Measurements from ENCODE around the gene PYGB.
"Not testable (repeated sequence)": the region's sequence is repeated elsewhere in the genome, so short reads cannot be mapped to it uniquely, and the experiment has no call there.

PYGB gene

DNA sequence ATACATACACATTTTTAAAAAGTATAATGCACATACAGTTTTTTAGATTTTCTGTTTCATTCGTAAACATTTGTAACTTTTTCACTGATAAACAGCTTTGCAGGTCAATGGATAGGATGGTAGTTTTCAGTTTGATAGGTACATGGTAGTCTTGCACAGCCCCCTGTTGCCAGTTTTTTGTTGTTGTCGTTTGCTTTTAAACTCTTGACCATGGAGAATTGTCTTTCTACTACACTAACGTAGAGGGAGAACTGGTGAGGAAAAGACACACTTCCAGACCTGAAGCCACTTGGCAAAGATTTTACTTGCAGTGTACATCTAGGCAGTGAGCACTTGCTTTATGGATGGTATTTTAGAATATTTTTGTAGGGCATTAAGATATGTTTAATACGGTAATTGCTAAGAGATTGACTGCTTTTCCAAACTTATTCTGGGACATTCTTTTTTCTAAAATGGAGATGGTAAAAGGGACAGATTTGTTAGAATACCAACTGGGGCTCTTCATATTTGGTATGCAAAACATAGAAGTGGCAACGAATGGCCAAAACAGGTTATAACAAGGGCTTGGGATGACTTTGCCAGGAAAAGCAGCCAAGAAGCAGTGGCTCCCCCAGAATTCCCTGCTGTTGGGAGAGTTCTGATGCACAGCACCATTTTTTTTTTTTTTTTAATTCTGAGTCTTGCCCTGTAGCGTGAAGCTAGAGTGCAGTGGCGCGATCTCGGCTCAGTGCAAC, 1.5 kb downstream of the PYGB start:
- no peak for DNase-seq (ENCODE audit: low read depth, low spot score)

DNA sequence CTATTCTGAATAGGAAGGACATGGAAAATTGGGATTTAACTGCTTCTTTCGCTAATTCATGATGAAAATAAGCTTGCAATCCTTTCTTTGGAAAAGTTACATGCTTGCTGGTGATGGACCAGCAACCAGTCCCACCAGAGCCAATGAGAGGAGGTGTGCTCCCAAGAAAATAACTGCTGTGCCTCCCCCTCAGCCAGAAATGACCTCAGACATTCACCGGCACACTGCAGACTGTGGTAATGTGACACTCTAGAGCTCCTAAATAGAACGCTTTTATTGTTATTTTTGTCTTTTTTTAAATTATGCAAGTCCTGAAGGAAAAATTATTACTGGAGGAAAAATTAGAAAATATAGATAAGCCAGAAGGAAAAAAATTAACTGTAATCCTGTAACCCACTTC, 2.6 kb downstream of the PYGB start:
- DNase-seq (ENCODE audit: low read depth, low spot score) = no peak

DNA sequence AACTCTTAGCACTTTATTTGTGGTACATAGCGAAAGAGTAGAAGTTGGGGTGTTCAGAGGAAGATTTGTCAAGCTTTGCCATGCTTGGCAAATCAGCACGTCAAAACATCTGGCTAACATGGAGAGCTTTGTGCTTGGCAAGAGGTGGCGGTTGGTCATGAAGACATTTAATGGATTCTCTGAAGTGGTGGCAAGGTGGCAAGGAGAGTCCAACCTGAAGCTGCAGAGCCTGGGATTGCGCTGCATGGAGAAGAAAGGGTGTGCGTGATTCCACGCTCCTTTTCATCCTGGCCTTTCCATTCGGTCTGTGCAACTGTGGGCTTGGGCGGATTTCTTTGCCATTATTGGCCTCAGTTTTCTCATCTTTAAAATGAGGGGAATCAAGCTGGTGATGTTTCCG, 3.1 kb downstream of the PYGB start:
- no peak for DNase-seq (ENCODE audit: low read depth, low spot score)

DNA sequence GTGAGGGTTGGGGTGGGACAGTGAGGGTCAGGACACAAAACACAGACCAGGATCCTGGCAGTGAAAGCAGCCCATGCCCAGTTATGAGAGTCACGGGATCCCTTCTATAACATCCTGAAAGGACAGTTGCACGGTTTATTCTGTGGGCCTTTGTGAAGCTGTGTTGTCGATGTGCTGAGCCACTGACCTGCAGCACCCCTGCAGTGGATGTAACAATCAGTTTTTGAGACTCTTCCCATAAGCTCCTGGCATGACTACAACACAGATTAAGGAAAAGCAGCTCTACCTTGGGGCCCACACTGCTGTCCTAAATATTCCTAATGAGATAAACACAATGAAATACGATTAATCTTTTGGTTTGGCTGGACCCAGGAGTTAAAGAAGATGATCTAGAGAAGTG, 3.7 kb downstream of the PYGB start:
- DNase-seq (ENCODE audit: low read depth, low spot score) = no peak

DNA sequence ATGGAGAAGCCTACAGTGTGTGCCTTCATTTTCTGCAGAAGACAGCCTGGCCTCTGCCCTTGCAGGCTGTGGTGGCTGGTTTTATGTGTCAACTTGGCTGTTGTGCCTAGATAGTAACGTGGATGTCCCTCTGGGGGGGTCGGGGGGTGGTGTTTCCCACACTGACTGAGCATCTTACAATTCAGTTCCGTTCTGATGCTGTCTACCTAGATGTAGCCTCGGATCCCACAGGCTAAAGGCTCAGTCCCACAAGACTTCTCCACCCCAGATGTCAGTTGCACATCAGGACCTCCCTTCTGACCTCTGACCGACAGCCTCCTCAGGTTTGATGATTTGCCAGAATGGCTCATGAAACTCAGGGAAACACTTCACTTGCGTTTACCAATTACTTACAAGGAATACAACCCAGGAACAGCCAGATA, 4.4 kb downstream of the PYGB start:
- no peak for DNase-seq (ENCODE audit: low read depth, low spot score)

DNA sequence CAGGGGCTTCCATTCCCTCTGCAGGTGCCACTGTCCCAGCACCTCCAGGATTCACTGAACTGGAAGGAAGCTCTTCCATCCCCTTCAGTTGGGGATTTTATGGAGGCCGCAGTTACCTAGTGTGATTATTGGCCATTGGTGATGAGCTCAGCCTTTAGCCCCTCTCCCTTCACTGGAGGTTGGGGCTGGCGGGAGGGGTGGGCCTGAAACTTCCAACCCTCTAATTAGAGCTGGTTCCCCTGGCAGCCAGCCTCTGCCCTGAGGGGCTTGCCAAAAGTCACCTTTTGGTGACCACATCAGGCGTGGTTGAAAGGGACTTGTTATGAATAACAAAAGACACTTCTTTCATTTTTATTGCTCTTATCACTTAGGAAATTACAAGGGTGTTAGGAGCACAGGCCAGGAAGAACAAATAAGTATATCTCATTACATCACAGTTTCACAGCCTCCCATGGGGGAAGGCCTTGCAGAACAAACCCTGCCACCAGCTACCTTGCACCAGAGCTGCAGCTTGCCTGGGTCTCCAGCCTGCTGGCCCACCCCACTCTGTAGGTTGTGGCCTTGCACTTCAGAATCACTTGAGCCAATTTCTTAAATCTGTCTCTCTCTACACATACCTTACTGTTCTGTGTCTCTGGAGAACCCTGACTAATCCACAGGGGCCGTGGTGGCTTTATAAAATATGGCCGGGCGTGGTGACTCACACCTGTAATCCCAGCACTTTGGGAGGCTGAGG, 5.0 kb downstream of the PYGB start:
- no peak for DNase-seq (ENCODE audit: low read depth, low spot score)

DNA sequence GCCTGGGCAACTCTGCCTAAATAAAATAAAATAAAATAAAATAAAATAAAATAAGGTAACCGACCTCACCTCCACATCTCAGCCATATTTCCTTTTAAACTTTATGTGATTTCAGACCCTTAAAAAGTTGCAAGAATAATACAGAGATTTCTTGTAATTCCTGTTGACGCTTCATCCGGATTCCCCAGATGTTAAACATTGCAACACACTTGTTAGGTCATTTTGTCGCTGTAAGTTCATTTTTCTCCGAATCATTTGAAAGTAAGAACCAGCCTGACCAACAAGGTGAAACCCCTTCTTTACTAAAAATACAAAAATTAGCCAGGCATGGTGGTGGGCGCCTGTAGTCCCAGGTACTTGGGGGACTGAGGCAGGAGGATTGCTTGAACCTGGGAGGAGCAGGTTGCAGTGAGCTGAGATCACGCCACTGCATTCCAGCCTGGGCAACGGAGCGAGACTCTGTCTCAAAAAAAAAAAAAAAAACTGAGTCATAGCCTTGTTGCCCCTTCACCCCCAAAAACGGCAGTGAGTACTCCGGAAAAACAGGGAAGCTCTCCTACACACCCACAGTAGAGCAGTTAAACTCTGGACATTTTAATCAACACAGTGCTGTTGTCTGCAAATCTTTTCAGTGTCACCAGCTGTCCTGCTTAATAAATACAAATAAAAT, 5.9 kb downstream of the PYGB start:
- DNase-seq (ENCODE audit: low read depth, low spot score) = no peak

DNA sequence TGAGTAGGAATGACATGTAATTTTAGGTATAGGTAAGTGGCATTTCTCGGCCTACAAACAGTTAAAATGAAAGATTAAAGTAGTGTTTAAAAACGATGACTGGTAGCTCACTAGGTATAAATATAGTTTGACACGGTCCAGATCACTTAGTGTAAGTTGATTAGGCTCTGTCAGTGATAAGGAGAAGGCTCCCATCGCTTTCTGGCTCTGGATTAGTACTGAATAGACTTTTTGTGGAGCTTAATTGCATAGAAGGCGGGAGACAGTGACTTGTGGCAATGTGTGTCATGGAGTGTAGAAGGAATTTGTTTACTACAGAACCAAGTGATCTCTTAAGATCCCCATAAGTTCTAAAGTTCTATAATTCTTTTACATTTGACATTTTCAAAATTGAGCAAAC, 6.7 kb downstream of the PYGB start:
- no peak for DNase-seq (ENCODE audit: low read depth, low spot score)

DNA sequence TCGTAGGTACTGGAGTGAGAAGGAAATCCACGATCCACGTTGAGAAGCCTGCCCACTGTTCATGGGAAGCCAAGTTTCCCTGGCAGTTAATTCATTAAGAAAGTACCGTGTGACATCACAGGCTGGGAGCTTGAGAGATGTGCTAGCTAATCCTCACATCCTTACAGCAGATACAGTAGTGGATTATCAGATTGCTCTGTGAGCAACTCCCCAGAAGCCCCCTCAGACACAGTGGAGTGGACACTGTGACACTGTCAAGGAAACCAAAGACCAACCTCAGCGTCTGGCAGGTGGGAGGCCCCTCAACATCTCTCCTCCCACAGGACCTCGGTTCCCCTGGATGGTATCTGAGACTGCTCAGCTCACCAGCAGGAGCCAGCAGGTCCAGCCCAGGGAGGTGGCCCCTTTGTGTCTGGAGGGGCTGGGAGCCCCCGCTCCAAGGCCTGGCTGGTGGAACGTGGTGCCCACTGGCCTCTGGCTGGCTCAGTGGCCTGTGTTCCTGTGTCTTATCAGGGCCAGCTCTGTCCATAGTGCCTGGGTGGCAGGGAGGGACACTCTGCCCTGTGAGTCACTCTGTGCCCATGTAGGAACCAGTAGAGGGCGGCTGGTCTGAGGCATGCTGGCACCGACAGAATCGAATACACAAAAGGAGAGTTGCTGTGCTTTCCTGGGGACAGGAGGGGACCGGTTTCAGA, 7.2 kb downstream of the PYGB start:
- DNase-seq (ENCODE audit: low read depth, low spot score) = no peak

DNA sequence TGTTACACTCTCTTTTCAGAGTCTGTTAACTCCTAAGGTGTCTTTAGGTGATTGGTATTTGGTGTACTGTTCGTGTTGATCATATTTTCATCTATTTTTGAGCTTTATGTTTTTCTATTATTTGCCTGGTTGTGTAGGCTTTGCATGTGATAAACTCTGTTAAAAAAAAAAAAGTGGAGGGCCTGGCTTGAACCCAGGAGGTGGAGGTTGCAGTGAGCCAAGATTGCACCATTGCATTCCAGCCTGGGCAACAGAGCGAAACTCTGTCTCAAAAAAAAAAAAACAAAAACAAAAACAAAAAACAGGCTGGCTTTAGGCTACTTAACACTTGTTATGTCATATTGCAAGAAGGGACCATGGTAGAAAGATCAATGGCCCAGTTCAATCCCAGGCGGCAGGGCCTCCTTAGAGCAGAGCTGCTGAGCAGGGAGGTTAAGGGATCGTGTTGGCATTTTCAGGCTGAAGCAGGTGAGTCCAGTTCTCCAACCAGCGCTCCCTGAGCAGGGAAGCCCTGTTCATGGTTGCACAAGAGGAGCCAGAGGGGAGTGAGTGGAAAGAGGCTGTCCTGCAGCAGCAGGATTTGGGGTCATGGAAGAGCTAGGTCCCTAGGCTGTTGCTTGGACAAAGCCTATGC, 8.5 kb downstream of the PYGB start:
- no peak for DNase-seq (ENCODE audit: low read depth, low spot score)

DNA sequence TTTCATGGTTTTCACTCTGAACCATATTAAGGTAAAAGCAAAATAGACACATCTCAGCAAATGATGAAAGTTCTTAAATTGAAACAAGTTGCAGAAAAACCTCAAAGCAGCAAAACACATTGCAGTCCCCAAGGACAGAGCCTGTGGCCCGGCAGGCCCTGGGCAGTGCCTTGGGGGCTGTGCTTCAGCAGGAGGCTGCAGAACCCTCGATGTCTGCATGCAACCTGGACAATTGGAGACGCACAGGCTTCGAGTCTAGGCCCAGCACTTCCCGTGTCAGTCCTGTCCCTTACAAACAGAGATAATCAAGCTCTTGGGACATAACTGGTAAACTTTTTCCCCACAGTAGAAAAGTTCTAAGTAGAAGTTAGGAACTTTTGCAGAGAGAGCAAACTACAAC, 9.2 kb downstream of the PYGB start:
- DNase-seq (ENCODE audit: low read depth, low spot score) = no peak

DNA sequence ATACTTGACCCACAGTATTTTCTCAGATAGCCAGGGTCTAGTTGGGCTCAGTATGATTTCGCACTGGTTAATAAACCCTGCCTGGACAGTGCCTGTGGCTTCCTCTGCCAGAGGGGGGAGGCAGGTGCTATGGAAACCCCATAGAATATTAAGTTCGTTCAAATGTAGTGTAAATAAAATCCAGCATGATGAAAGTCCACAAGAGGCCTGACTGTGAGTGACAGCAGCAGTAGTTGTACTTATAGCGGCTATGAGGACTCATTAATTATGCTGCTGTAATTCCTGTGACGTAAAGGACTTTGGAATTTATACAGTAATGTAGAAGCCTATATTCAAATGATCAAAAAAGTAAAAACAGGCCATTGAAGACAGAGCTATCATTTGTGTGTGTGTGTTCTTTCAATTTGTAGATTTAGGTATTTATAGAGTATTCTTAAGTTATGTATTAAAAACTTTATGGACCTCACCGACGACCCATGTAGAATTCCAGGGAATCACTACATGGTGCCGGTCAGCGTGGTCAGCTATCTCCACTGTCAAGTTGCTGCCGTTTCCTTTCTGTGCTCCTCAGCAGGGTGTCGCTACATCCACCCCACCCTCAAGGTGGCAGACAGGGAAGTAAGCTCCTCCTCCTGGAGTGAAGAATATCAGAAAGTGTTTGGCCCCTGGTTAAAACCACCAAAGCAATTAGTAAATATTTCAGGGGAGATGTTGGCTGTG, 10.0 kb downstream of the PYGB start:
- DNase-seq (ENCODE audit: low read depth, low spot score) = no peak

DNA sequence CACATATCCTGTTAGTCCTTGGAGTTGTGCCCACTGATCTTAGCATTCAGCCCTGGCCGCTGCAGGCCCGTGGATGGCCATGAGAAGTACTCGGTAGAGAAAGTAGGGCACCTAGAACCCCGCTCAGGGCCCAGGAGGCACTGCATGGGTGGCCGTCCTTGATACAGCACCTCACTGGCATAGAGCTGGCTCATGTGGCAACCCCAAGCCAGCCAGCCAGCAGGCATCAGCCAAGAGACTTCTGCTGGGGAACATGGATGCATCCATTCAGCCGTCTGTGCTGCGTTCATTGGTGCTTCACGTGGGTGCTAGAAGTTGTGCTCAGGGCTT, 10.6 kb downstream of the PYGB start:
- DNase-seq (ENCODE audit: low read depth, low spot score) = no peak

DNA sequence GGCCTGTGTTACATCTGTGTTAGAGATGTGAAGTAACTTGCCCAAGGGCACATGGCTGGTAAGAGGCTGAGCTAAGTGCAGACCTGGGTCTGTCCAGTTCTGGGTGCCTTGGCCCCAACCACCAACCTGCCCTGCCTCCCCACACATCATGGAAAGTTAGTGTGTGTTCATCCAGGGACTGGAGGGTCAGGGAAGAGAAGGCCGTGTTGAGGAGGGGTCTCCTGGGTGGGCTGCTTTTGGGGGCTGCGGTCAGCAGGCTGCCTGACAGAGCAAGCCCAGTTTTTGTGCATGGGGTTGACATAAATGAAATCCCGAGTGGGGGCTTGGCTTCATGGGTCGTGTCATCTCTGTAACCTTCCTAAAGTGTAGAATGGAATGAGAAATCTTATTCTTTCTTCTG, 10.9 kb downstream of the PYGB start:
- DNase-seq (ENCODE audit: low read depth, low spot score) = no peak

DNA sequence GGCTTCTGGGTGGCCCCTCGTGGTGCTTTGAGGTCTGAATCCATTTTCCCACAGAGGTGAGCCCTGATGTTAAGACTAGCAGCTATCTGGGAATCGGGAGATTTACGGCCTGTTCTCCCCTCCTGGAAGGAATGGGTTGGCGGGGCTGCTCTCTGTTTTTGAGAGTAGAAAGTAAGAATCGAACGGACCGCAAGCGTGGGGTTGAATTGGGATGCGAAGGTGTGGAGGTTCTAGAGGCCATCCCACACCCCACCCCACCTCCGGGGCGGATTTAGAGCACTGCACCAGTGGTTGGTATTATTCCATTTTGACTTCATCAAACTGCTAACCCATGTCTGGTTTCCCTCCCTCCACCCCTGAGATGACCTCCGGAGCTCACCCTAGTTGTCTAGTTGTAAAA, 11.5 kb downstream of the PYGB start:
- DNase-seq (ENCODE audit: low read depth, low spot score) = no peak

DNA sequence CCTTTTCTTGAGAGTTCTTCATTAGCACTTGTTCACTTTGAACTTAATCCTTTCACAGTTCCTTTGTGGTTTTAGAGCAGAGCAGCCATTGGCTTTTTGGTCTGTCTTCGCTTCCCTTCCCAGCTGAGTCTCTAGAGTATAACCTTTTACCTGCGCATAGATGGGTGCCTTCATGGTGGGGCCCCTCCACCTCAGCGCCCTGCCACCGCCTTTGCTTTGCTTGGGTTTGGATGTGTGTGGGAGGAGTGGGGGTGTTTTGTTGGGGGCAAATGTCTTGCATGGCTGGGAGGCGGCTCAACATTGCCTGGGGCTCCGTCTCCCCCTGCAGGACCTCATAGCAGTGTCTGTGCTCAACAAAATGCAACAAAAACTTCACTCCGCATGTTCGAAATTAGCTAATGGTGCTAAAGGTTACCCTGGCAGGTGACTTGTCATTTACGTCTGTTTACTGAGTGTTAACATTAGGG, 11.9 kb downstream of the PYGB start:
- DNase-seq (ENCODE audit: low read depth, low spot score) = no peak

DNA sequence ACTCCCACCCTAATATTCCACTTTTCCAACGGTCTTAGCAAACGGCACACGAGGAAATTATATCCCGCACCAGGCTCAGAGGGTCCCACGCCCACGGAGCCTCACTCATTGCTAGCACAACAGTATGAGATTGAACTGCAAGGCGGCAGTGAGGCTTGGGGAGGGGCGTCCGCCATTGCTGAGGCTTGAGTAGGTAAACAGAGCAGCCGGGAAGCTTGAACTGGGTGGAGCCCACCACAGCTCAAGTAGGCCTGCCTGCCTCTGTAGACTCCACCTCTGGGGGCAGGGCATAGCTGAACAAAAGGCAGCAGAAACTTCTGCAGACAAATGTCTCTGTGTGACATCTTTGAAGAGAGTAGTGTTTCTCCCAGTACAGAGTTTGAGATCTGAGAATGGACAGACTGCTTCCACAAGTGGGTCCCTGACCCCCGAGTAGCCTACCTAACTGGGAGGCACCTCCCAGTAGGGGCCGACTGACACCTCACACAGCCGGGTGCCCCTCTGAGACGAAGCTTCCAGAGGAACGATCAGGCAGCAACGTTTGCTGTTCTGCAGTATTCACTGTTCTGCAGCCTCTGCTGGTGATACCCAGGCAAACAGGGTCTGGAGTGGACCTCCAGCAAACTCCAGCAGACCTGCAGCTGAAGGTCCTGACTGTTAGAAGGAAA, 13.0 kb downstream of the PYGB start:
- not testable (repeated sequence) for DNase-seq (ENCODE audit: low read depth, low spot score)

DNA sequence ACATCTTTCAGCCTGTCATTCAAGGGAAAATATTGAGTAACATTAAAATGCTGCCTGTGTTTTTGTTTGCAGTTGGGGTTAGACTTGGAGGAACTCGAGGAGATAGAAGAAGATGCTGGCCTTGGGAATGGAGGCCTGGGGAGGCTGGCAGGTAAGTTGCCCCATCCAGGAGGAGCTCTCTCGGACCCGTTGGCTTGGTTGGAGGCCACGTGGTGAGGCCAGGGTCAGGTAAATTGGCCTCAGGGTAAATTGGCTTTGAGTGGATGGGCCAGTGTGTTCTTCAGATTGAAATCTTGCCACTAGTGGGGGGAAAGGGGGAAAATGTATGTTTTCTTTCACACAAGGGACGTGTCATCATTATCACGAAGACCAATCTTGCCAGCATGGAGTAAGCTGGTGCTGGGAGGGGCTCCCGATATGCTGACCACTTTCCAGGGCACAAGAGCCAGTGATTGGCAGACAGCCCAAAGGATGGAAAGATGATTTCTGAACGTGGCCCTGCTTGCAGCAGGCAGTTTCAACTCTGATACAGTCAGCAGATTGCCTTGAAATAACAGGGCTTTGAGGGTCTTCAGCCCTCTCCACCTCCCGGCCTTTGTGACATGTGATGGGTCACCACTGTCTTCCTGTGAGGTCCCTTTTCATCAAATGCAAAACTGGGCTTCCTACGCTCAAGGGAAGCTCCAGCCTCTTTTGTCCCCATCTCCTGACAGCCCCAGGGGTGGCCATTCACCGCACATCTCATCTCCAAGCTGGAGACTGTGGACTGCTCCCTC, 21.4 kb downstream of the PYGB start:
- DNase-seq (ENCODE audit: low read depth, low spot score) = no peak

DNA sequence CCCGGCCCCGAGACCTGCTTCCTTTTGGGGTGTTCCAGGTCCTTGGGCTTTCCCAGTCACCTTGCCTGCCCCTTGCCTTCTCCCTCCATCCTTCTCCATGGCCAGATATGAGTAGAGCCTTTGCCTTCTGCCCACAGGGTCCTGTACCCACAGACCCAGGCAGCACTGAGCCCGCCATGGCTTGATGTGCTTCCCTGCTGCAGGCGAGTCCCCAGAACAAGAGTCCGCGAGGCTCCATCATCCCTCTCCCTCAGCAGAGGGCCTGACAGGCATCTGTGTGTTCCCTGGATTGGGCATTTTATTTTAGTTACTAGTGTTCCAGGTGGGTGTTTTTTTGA, 21.9 kb downstream of the PYGB start:
- no peak for DNase-seq (ENCODE audit: low read depth, low spot score)

DNA sequence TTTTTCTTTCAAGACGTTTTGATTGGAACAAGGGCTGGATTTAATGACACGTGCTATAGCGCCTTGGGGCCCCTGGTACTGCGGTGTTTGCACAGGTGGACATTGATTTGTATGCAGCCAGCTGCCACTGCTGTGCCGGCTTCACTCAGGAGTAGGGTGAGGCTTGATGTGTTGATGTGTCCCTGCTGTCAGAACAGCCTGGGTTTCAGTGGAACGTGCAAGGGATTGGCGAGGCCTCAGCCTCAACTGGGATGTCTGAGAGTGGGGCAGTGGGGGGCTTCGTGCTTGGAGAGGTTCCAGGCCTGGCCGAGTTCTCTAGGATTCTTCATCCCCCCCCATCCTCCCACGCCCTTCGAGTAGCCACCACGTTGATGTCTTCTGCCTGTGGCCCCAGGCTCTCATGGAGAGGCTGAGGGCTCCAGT, 23.0 kb downstream of the PYGB start:
- no peak for DNase-seq (ENCODE audit: low read depth, low spot score)

Measured in activated CD4-positive, CD25-positive, alpha-beta regulatory T cell treated with anti-CD3 and anti-CD28 coated beads, Interleukin-2, amount 50 U/mL, for 16 hours (primary cell).